Measurements from ENCODE around the gene TP53BP1. TPM values are rescaled to one million over a fixed set of nuclear protein-coding genes. Genes with fewer than 3 reads are reported as not detected.
"Not testable (repeated sequence)": the region's sequence is repeated elsewhere in the genome, so short reads cannot be mapped to it uniquely, and the experiment has no call there.

The TP53BP1 gene, protein sequence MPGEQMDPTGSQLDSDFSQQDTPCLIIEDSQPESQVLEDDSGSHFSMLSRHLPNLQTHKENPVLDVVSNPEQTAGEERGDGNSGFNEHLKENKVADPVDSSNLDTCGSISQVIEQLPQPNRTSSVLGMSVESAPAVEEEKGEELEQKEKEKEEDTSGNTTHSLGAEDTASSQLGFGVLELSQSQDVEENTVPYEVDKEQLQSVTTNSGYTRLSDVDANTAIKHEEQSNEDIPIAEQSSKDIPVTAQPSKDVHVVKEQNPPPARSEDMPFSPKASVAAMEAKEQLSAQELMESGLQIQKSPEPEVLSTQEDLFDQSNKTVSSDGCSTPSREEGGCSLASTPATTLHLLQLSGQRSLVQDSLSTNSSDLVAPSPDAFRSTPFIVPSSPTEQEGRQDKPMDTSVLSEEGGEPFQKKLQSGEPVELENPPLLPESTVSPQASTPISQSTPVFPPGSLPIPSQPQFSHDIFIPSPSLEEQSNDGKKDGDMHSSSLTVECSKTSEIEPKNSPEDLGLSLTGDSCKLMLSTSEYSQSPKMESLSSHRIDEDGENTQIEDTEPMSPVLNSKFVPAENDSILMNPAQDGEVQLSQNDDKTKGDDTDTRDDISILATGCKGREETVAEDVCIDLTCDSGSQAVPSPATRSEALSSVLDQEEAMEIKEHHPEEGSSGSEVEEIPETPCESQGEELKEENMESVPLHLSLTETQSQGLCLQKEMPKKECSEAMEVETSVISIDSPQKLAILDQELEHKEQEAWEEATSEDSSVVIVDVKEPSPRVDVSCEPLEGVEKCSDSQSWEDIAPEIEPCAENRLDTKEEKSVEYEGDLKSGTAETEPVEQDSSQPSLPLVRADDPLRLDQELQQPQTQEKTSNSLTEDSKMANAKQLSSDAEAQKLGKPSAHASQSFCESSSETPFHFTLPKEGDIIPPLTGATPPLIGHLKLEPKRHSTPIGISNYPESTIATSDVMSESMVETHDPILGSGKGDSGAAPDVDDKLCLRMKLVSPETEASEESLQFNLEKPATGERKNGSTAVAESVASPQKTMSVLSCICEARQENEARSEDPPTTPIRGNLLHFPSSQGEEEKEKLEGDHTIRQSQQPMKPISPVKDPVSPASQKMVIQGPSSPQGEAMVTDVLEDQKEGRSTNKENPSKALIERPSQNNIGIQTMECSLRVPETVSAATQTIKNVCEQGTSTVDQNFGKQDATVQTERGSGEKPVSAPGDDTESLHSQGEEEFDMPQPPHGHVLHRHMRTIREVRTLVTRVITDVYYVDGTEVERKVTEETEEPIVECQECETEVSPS (N-terminal part only)
- total RNA-seq = 29.8 TPM
- 17.5 TPM for polyA plus RNA-seq
- long read RNA-seq, donor 1 = 0 reads
- long read RNA-seq, donor 2 = 0 reads
- long read RNA-seq, donor 3, partial matches to known transcripts = 0 of 3 reads
- long read RNA-seq, donor 3, other reads (novel, unspliced or antisense) = 0 of 3 reads
- long read RNA-seq, donor 4 = 0 reads
- long read RNA-seq, donor 5, partial matches to known transcripts = 0 of 3 reads
- long read RNA-seq, donor 5, other reads (novel, unspliced or antisense) = 0 of 3 reads
- long read RNA-seq, donor 6, partial matches to known transcripts = 0 of 3 reads
- long read RNA-seq, donor 6, other reads (novel, unspliced or antisense) = 0 of 3 reads
- long read RNA-seq, donor 7, partial matches to known transcripts = 30 of 31 reads
- long read RNA-seq, donor 7, other reads (novel, unspliced or antisense) = 0 of 31 reads
- long read RNA-seq, donor 8, partial matches to known transcripts = 6 of 6 reads
- long read RNA-seq, donor 8, other reads (novel, unspliced or antisense) = 0 of 6 reads
- long read RNA-seq, donor 9, full-length matches to known transcripts = 3 of 3 reads
- long read RNA-seq, donor 9, partial matches to known transcripts = 0 of 3 reads
- long read RNA-seq, donor 9, other reads (novel, unspliced or antisense) = 0 of 3 reads
- long read RNA-seq, donor 10, partial matches to known transcripts = 20 of 20 reads
- long read RNA-seq, donor 10, other reads (novel, unspliced or antisense) = 0 of 20 reads

DNA sequence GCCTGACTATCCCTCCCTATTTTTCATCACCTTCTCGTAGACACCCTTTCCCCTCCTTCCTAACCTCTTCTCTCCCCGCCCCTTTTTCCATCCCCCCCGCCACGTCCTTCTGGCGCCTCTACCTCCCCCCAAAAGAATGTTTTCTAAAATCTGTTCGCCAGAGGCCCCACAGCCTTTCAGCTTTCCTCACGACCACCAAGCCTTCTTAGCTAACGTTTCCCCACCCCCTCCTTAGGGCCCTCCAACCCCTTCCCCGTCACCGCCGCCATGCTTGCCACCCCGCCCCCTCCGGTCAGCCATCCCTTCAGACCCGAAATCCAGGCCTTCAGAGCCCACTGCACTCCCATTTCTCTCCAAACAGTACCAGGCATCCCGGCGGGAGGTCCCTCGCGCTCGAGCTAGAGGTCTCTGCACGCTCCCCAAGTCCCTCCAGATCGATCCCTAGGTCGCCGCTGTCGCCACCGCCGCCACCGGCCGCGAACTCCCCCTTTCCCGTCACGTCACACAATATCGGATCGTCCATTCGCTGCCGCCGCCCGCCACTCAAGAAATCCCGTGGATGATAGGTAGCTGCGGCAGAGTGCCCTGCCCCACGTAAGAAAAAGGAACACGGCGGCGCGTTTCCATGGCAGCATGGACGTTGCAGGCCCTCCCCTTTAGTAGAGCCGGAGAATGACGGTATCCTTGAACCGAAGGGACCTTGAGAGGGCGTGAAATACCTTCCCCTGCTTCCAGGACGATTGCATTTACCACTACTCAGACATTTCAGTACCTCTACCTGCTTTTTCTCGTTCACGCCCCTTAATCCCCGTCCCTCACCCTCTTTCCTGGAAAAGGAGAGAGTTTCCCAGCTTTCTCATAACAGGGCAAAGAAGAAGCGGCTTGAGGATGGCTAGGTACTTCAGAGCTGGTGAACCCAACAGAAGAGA lies at the start of gene TP53BP1:
Gene TP53BP1, minus strand, starts transcription at position 484 of the 929 bp plus-strand sequence. Its CDS starts 113 bp downstream, at position 371.
- peak within 1 kb of the TSS; percentile 76 to 84 for H3K4me3 ChIP-seq (ENCODE audit: low read length in 2 of 2)
- DNase-seq (ENCODE audit: low read depth in 6 of 9, low spot score in 9 of 9) = peak; percentile 76 to 94 (median 89)
- H3K4me1 ChIP-seq (ENCODE audit: control insufficient read depth in 2 of 2, insufficient read depth in 2 of 2, low read length in 2 of 2) = peaks cover 13 to 14% of the 10 kb centered on the region in 2 donors
- peak within 1 kb of the TSS; percentile 66 to 70 for H3K27ac ChIP-seq (ENCODE audit: low read depth in 1 of 2, low read length in 1 of 2)
- WGBS = 1% methylated on average over 54 of the region's 54 CpGs
- H3K9me3 ChIP-seq (ENCODE audit: control insufficient read depth in 2 of 2, insufficient read depth in 1 of 2, low read length in 1 of 2) = no peaks in the 10 kb centered on the region
- H3K36me3 ChIP-seq (ENCODE audit: control insufficient read depth in 2 of 2, insufficient read depth in 2 of 2, low read length in 1 of 2) = peaks cover 1 to 6% of the 10 kb centered on the region in 2 donors
- no peaks in the 10 kb centered on the region for H3K27me3 ChIP-seq (ENCODE audit: control insufficient read depth in 2 of 2, insufficient read depth in 1 of 2, low read length in 1 of 2)

DNA sequence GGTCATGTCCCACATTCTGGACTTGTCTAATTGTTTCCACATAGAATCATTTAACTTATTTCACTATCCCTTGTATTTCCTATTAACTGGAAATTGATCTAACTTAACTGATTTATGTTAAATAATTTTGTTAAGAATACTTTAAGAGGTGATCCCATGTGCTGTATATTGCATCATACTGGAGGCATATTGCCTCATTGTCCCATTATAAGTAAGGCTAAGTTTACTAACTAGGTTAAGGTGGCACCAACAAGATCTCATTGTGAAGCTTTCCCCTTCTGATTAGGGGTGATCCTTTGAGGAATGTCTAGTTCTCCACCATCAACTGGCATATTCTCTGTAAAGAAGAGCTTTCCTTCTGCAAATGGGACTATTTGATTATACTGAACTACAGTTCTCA lies 48.8 kb upstream of the TP53BP1 start:
- Histone ChIP-seq H3K4me3 (ENCODE audit: low read length in 2 of 2) (no peak overlapping the region), H3K27me3 (ENCODE audit: control insufficient read depth in 2 of 2, insufficient read depth in 1 of 2, low read length in 1 of 2) (no peaks in the 10 kb centered on the region), H3K36me3 (ENCODE audit: control insufficient read depth in 2 of 2, insufficient read depth in 2 of 2, low read length in 1 of 2) (no peaks in the 10 kb centered on the region), H3K27ac (ENCODE audit: low read depth in 1 of 2, low read length in 1 of 2) (no peak overlapping the region), H3K9me3 (ENCODE audit: control insufficient read depth in 2 of 2, insufficient read depth in 1 of 2, low read length in 1 of 2) (no peaks in the 10 kb centered on the region), H3K4me1 (ENCODE audit: control insufficient read depth in 2 of 2, insufficient read depth in 2 of 2, low read length in 2 of 2) (no peaks in the 10 kb centered on the region)
- no peak for DNase-seq (ENCODE audit: low read depth in 6 of 9, low spot score in 9 of 9)

DNA sequence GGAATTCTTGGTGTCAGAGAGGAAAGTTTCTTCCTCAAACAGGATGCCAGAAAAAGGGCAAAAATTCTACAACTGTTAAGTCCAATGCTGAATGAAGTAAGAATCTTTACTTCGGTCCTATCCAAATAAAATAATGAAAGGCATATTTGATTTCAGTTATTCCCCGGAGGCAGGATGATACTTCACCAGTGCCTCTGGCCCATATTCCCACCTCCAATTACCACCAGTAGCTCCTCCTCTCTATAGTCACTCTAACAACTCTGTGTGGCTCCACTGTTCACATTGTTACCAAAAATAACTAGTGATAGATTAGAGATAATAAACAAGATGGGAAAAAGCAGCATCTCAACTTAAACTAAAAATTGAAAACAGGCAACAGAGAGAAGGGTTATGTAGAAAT lies 45.1 kb upstream of the TP53BP1 start:
- no peak overlapping the region for H3K27ac ChIP-seq (ENCODE audit: low read depth in 1 of 2, low read length in 1 of 2)
- DNase-seq (ENCODE audit: low read depth in 6 of 9, low spot score in 9 of 9) = no peak
- peaks cover 3 to 11% of the 10 kb centered on the region in 2 donors for H3K36me3 ChIP-seq (ENCODE audit: control insufficient read depth in 2 of 2, insufficient read depth in 2 of 2, low read length in 1 of 2)
- H3K4me1 ChIP-seq (ENCODE audit: control insufficient read depth in 2 of 2, insufficient read depth in 2 of 2, low read length in 2 of 2) = no peaks in the 10 kb centered on the region
- H3K27me3 ChIP-seq (ENCODE audit: control insufficient read depth in 2 of 2, insufficient read depth in 1 of 2, low read length in 1 of 2) = no peaks in the 10 kb centered on the region
- no peaks in the 10 kb centered on the region for H3K9me3 ChIP-seq (ENCODE audit: control insufficient read depth in 2 of 2, insufficient read depth in 1 of 2, low read length in 1 of 2)
- no peak overlapping the region for H3K4me3 ChIP-seq (ENCODE audit: low read length in 2 of 2)
- 96% methylated on average over 2 of the region's 2 CpGs for WGBS

DNA sequence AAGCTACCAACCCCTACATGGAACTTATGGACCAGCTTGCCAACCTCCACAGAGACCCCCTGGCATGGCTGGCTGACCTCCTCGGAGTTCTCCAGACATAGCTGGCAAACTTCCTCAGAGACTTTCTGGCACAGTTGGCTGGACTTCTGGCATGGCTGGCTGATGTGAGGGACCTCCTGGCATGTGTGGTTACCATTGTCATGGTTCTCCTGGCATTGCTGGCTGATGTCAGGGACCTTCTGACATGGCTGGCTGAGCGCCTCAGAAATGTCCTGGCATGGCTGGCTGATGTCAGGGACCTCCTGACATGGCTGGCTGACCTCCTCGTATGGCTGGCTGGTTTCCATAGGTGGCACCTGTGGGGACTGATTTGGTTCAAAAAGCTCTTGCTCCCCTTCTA lies 41.9 kb upstream of the TP53BP1 start:
- no peaks in the 10 kb centered on the region for H3K9me3 ChIP-seq (ENCODE audit: control insufficient read depth in 2 of 2, insufficient read depth in 1 of 2, low read length in 1 of 2)
- no peak overlapping the region for H3K4me3 ChIP-seq (ENCODE audit: low read length in 2 of 2)
- no peak for DNase-seq (ENCODE audit: low read depth in 6 of 9, low spot score in 9 of 9)
- WGBS = 97% methylated on average over 3 of the region's 3 CpGs
- peaks cover 0 to 2% of the 10 kb centered on the region in 2 donors for H3K4me1 ChIP-seq (ENCODE audit: control insufficient read depth in 2 of 2, insufficient read depth in 2 of 2, low read length in 2 of 2)
- no peaks in the 10 kb centered on the region for H3K27me3 ChIP-seq (ENCODE audit: control insufficient read depth in 2 of 2, insufficient read depth in 1 of 2, low read length in 1 of 2)
- peaks cover 15 to 27% of the 10 kb centered on the region in 2 donors for H3K36me3 ChIP-seq (ENCODE audit: control insufficient read depth in 2 of 2, insufficient read depth in 2 of 2, low read length in 1 of 2)
- H3K27ac ChIP-seq (ENCODE audit: low read depth in 1 of 2, low read length in 1 of 2) = no peak overlapping the region

DNA sequence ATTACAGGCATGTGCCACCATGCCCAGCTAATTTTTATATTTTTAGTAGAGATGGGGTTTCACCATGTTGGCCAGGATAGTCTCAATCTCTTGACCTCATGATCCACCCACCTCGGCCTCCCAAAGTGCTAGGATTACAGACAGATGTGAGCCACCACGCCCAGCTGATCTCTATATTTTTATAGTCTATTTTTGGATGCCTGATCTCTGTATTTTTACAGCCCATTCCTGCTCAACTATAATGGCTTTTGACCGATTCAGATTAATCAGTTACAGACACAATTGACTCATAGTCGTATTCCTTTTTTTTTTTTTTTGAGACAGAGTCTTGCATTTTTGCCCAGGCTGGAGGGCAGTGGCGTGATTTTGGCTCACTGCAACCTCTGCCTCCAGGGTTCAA lies 39.9 kb upstream of the TP53BP1 start:
- H3K27ac ChIP-seq (ENCODE audit: low read depth in 1 of 2, low read length in 1 of 2); H3K4me3 ChIP-seq (ENCODE audit: low read length in 2 of 2): not testable (repeated sequence)
- 97% methylated on average over 5 of the region's 5 CpGs for WGBS

DNA sequence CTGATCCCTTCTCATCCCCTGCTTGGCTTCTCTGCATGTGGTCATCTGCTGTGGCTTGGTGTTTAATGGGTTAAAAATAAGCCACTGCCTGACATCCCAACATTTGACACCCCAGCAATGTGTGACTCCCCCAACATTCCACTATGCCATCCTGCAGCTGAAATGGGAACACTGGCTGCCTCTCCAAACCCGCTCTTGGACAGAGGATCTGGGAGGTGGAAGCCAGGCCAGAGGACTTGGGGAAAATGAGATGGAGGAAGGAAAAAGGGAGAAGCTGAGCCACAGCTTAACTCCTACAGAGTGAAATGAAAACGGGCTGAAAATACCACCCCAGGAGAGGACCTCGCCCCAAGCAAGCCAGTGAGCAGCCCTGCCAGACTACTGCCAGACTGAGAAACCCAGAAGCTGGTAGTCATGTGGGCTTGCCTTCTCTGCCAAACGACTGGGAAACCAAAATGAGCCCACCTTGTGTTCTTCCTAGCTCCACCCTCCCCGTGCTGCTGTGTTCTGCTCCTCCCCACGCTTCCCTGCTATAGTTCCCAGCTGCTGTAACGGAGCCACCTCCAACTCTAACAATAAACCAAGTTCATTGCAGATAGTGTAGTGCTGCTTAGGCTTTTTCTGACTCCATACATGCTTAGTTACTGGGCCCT lies 38.2 kb upstream of the TP53BP1 start:
- DNase-seq (ENCODE audit: low read depth in 6 of 9, low spot score in 9 of 9) = no peak
- Histone ChIP-seq H3K27me3 (ENCODE audit: control insufficient read depth in 2 of 2, insufficient read depth in 1 of 2, low read length in 1 of 2) (no peaks in the 10 kb centered on the region), H3K36me3 (ENCODE audit: control insufficient read depth in 2 of 2, insufficient read depth in 2 of 2, low read length in 1 of 2) (peaks cover 44 to 65% of the 10 kb centered on the region in 2 donors), H3K4me3 (ENCODE audit: low read length in 2 of 2) (no peak overlapping the region), H3K4me1 (ENCODE audit: control insufficient read depth in 2 of 2, insufficient read depth in 2 of 2, low read length in 2 of 2) (peaks cover 0 to 2% of the 10 kb centered on the region in 2 donors), H3K9me3 (ENCODE audit: control insufficient read depth in 2 of 2, insufficient read depth in 1 of 2, low read length in 1 of 2) (no peaks in the 10 kb centered on the region), H3K27ac (ENCODE audit: low read depth in 1 of 2, low read length in 1 of 2) (no peak overlapping the region)
- WGBS = 77% methylated on average over 7 of the region's 7 CpGs

More for the DNA sequence above, 39.9 kb upstream of the TP53BP1 start:
- H3K9me3 ChIP-seq (ENCODE audit: control insufficient read depth in 2 of 2, insufficient read depth in 1 of 2, low read length in 1 of 2); H3K27me3 ChIP-seq (ENCODE audit: control insufficient read depth in 2 of 2, insufficient read depth in 1 of 2, low read length in 1 of 2); H3K4me1 ChIP-seq (ENCODE audit: control insufficient read depth in 2 of 2, insufficient read depth in 2 of 2, low read length in 2 of 2); DNase-seq (ENCODE audit: low read depth in 6 of 9, low spot score in 9 of 9): not testable (repeated sequence)
- peaks cover 33 to 48% of the 10 kb centered on the region in 2 donors for H3K36me3 ChIP-seq (ENCODE audit: control insufficient read depth in 2 of 2, insufficient read depth in 2 of 2, low read length in 1 of 2)
